ENCODE measurements around the gene TBATA. TPM values are rescaled to one million over a fixed set of nuclear protein-coding genes. Genes with fewer than 3 reads are reported as not detected.

TBATA gene
- total RNA-seq, 1 experiment from 2014 or later: not detected

DNA sequence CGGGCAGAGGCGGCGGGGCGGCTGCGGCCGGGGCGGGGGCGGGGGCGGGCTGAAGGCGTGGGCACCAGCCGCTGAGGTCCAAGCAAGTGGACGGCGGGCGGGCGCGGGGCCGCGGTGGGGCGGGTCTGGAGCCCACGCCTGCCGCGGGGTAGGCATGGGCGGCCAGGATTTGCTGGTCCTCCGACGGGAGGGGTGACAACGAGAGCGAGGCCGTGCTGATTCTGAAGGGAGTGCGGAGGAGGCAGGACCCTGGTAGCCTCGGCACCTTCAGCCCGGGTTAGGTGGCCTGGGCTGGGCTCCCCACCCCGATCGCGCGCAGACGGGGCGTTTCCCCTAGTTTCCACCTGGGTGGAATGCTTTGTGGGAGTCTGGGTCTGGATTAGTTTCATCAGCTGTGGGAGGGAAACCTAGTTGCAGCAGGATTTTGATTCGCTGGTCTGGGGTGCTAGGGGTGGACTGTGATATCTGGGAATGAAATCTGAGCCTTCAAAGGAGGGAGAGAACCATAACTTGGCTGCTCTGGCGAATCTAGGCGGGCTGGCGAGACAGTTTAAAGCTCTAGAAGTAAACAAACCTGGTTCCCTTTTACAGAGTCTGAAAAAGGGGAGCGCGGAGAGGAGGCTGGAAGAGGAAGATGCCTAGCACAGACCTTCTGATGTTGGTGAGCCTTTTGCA is 31.2 kb upstream of the TBATA start:
- H3K27ac ChIP-seq (ENCODE audit: low read depth, low read length, poor library complexity, severe bottlenecking): peak overlapping the region; percentile 78
- BruUV-seq (replicated peaks): no TSS peak
- peak; percentile 85 for DNase-seq (ENCODE audit: low spot score)
- ChIA-PET POLR2A (ENCODE audit: low non-redundant PET) (no interaction called here), CTCF (interaction anchor here (1.0 kb wide), 1 partner anchor 355 kb away, joined by 3 read pairs; no protein-coding TSS in a partner anchor)
- intact Hi-C loops (cut with micrococcal nuclease; ENCODE audit: unreplicated experiment): no loop called here
- peak overlapping the region; percentile 90 for H3K4me3 ChIP-seq (ENCODE audit: low read depth, low read length, poor library complexity, severe bottlenecking)
- H3K36me3 ChIP-seq (ENCODE audit: insufficient read depth, low read length, poor library complexity, severe bottlenecking): peaks cover 26% of the 10 kb centered on the region
- no peaks in the 10 kb centered on the region for H3K9me3 ChIP-seq (ENCODE audit: low read depth, low read length, poor library complexity, severe bottlenecking)
- TF ChIP-seq EZH2 (IDR thresholded peaks at IDR 0.05; ENCODE audit: borderline replicate concordance, low read depth, low read length, poor library complexity, severe bottlenecking) (no peak), CTCF (conservative IDR thresholded peaks at IDR 0.05; ENCODE audit: low read depth, low read length) (no peak)
- peaks cover 4% of the 10 kb centered on the region for H3K4me1 ChIP-seq (ENCODE audit: insufficient read depth, low read length, poor library complexity, severe bottlenecking)
- no peaks in the 10 kb centered on the region for H3K27me3 ChIP-seq (replicated peaks; ENCODE audit: insufficient read depth, low read depth, low read length, poor library complexity)

DNA sequence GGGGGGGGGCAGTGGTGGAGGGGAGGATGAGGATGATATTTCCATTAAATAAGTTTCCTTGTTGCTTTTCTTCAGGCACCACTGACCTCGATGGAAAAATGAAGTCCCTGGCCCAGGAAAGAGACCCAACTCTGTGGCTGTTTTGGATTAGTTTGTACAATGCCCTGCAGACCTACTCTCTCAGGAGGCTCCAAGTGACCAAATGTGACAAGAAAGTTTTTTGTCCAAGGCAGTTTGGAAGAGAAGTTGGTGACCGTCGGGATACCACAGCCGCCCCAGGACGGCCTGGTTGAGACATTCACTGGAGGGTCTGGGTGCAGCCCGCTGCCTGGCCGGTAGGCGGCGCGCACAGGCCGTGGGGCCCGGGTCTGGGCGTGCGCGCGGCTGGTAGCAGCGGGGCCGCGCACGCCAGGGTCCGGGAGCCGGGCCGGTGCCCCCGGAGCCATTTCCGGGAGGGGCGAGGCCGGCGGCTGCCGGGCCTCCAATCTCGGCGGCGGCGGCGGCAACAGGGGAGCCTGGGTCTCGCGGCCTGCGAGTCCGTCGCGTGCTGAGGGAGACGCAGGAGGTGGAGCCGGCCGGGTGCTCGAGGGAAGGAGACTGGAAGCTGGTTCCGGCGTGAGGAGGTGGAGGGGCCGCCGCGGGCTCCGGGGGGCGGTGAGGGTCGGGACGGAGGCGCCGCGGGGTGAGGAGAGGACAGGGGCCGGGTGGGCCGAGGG is 30.5 kb upstream of the TBATA start, which contains the start of gene SGPL1:
Gene SGPL1, plus strand, starts transcription at position 445 of the 716 bp plus-strand sequence. CDS start 906 bp downstream, outside the sequence.
- H3K27ac ChIP-seq (ENCODE audit: low read depth, low read length, poor library complexity, severe bottlenecking): peak within 1 kb of the TSS; percentile 78
- intact Hi-C loops (cut with micrococcal nuclease; ENCODE audit: unreplicated experiment): loop anchor here (2.0 kb wide), 1 partner anchor 65 kb away; no protein-coding TSS in a partner anchor
- no TSS peak for BruUV-seq (replicated peaks)
- H3K36me3 ChIP-seq (ENCODE audit: insufficient read depth, low read length, poor library complexity, severe bottlenecking): peaks cover 22% of the 10 kb centered on the region
- no peaks in the 10 kb centered on the region for H3K27me3 ChIP-seq (replicated peaks; ENCODE audit: insufficient read depth, low read depth, low read length, poor library complexity)
- TF ChIP-seq EZH2 (IDR thresholded peaks at IDR 0.05; ENCODE audit: borderline replicate concordance, low read depth, low read length, poor library complexity, severe bottlenecking) (no peak), CTCF (conservative IDR thresholded peaks at IDR 0.05; ENCODE audit: low read depth, low read length) (peak; percentile 81)
- ChIA-PET POLR2A (ENCODE audit: low non-redundant PET) (no interaction called here), CTCF (interaction anchor here (1.0 kb wide), 1 partner anchor 354 kb away, joined by 3 read pairs; no protein-coding TSS in a partner anchor)
- DNase-seq (ENCODE audit: low spot score): peak; percentile 88
- H3K4me1 ChIP-seq (ENCODE audit: insufficient read depth, low read length, poor library complexity, severe bottlenecking): peaks cover 4% of the 10 kb centered on the region
- peak within 1 kb of the TSS; percentile 90 for H3K4me3 ChIP-seq (ENCODE audit: low read depth, low read length, poor library complexity, severe bottlenecking)
- H3K9me3 ChIP-seq (ENCODE audit: low read depth, low read length, poor library complexity, severe bottlenecking): no peaks in the 10 kb centered on the region

DNA sequence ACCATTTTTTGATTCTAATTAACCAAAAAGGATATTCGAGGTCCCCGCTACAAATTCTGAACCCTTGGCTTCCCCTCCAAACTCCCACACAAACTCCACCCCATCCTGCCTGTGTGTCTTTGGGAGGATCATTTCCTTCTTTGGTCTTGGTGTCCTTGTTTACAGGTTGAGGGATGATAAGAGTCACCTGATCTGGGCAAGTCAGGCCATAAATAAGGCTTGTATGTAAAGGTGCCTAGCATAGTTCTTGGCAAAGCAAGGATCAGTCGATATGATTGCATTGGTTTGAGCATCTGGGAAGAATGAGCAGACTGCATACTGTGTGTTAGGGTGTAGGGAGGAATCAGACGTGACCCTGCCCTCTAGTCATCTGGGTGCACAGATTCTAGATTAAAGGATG is 28.9 kb upstream of the TBATA start:
- no peak for DNase-seq (ENCODE audit: low spot score)
- ChIA-PET POLR2A (ENCODE audit: low non-redundant PET) (no interaction called here), CTCF (interaction anchor here (0.6 kb wide), 1 partner anchor 70 kb away, joined by 3 read pairs; no protein-coding TSS in a partner anchor)
- Histone ChIP-seq H3K9me3 (ENCODE audit: low read depth, low read length, poor library complexity, severe bottlenecking) (no peaks in the 10 kb centered on the region), H3K27me3 (replicated peaks; ENCODE audit: insufficient read depth, low read depth, low read length, poor library complexity) (no peaks in the 10 kb centered on the region), H3K4me3 (ENCODE audit: low read depth, low read length, poor library complexity, severe bottlenecking) (no peak overlapping the region), H3K27ac (ENCODE audit: low read depth, low read length, poor library complexity, severe bottlenecking) (no peak overlapping the region), H3K4me1 (ENCODE audit: insufficient read depth, low read length, poor library complexity, severe bottlenecking) (peaks cover 4% of the 10 kb centered on the region), H3K36me3 (ENCODE audit: insufficient read depth, low read length, poor library complexity, severe bottlenecking) (peaks cover 11% of the 10 kb centered on the region)
- TF ChIP-seq EZH2 (IDR thresholded peaks at IDR 0.05; ENCODE audit: borderline replicate concordance, low read depth, low read length, poor library complexity, severe bottlenecking) (no peak), CTCF (conservative IDR thresholded peaks at IDR 0.05; ENCODE audit: low read depth, low read length) (no peak)
- no TSS peak for BruUV-seq (replicated peaks)
- intact Hi-C loops (cut with micrococcal nuclease; ENCODE audit: unreplicated experiment): loop anchor here (2.0 kb wide), 1 partner anchor 67 kb away; no protein-coding TSS in a partner anchor
